H1 (cell line): ENCODE results near the gene EEF1A2. TPM values are rescaled to one million over a fixed set of nuclear protein-coding genes. Genes with fewer than 3 reads are reported as not detected.

Source experiments
- CTCF ChIA-PET: fragments of 300-600 bp; sonication (Branson Sonifier 250); formaldehyde crosslinking; loops from one replicate; lab custom pipeline; 2021; ENCODE audit not compliant: partially characterized antibody; lab: Charles Lee
- POLR2A ChIA-PET: fragments of 300-600 bp; sonication (Branson Sonifier 250); formaldehyde crosslinking; loops from one replicate; lab custom pipeline; 2021; ENCODE audit warnings: inconsistent platforms; ENCODE audit not compliant: partially characterized antibody; lab: Charles Lee
- DNase-seq, 2 experiments: peaks; one replicate each; pipeline versions ENCODE4 v3.0.0 to v3.0.0-alpha.2; 2010 to 2022; ENCODE audit warnings: low spot score in 2 of 2, low read depth in 1 of 2, mixed read lengths in 1 of 2
- FAIRE-seq: peaks from 2 replicates; lab custom pipeline; 2011; peaks lifted over from hg19 to GRCh38; lab: Jason Lieb, UNC
- H2AFZ ChIP-seq: 2 replicates; pipeline ENCODE4 v1.8.1; 2012; ENCODE audit warnings: low read length, inconsistent platforms
- H2AK5ac ChIP-seq: 2 replicates; pipeline ENCODE4 v1.6.1; 2013; ENCODE audit warnings: low read depth, low read length
- H2BK120ac ChIP-seq: replicated peaks from 2 replicates; pipeline ENCODE3; 2013; ENCODE audit warnings: low read depth, low read length, inconsistent platforms
- H2BK12ac ChIP-seq: 2 replicates; pipeline ENCODE4 v1.6.1; 2013; ENCODE audit warnings: low read depth, low read length
- H2BK15ac ChIP-seq: 2 replicates; pipeline ENCODE4 v1.6.1; 2013; ENCODE audit warnings: low read length
- H2BK20ac ChIP-seq: 2 replicates; pipeline ENCODE4 v1.6.1; 2013; ENCODE audit warnings: low read length
- H2BK5ac ChIP-seq: 2 replicates; pipeline ENCODE4 v1.6.1; 2013; ENCODE audit warnings: low read depth, low read length
- H3K14ac ChIP-seq: 2 replicates; pipeline ENCODE4 v1.6.1; 2013; ENCODE audit warnings: inconsistent platforms; ENCODE audit not compliant: insufficient read length
- H3K18ac ChIP-seq: 2 replicates; pipeline ENCODE4 v1.6.1; 2013; ENCODE audit warnings: low read length; ENCODE audit errors: extremely low read depth
- H3K23ac ChIP-seq: 2 replicates; pipeline ENCODE4 v1.6.1; 2013; ENCODE audit warnings: inconsistent platforms; ENCODE audit not compliant: insufficient read length
- H3K23me2 ChIP-seq: 2 replicates; pipeline ENCODE4 v1.6.1; 2013; ENCODE audit warnings: low read depth, low read length
- H3K27ac ChIP-seq: 2 replicates; pipeline ENCODE4 v1.6.1; 2011; ENCODE audit warnings: low read depth, low read length, inconsistent platforms
- H3K27me3 ChIP-seq, 4 experiments: replicated peaks in 1 of 4; 1 replicate in 1 of 4; 2 replicates in 3 of 4; pipeline versions ENCODE4 v1.6.1 to v1.8.1; 2011 to 2013; ENCODE audit warnings: low read length in 3 of 4, mild to moderate bottlenecking in 3 of 4, inconsistent platforms in 2 of 4, mixed read lengths in 2 of 4, moderate library complexity in 1 of 4; ENCODE audit not compliant: control insufficient read depth in 3 of 4, insufficient read depth in 3 of 4; ENCODE audit errors: extremely low read depth in 1 of 4
- H3K36me3 ChIP-seq, 4 experiments: 2 replicates each; pipeline versions ENCODE4 v1.6.1 to v1.8.1; 2011 to 2013; ENCODE audit warnings: mild to moderate bottlenecking in 4 of 4, low read length in 3 of 4, moderate library complexity in 2 of 4, control low read depth in 1 of 4, inconsistent platforms in 1 of 4; ENCODE audit not compliant: insufficient read depth in 4 of 4, control insufficient read depth in 2 of 4
- H3K4ac ChIP-seq: replicated peaks from 2 replicates; pipeline ENCODE3; 2013; ENCODE audit warnings: low read length, low read depth, mixed read lengths, inconsistent platforms; ENCODE audit not compliant: insufficient read length
- H3K4me1 ChIP-seq, 4 experiments: replicated peaks in 1 of 4; 1 replicate in 1 of 4; 2 replicates in 3 of 4; pipeline versions ENCODE4 v1.6.1 to v1.8.1; 2011 to 2013; ENCODE audit warnings: low read length in 3 of 4, inconsistent platforms in 2 of 4, mixed read lengths in 1 of 4; ENCODE audit not compliant: insufficient read depth in 4 of 4, control insufficient read depth in 3 of 4
- H3K4me2 ChIP-seq, 2 experiments: 2 replicates each; pipeline versions ENCODE4 v1.6.1 to v1.8.1; 2011 to 2013; ENCODE audit warnings: low read depth in 2 of 2, low read length in 2 of 2, control low read depth in 1 of 2, inconsistent platforms in 1 of 2, mild to moderate bottlenecking in 1 of 2; ENCODE audit not compliant: insufficient read depth in 1 of 2
- H3K4me3 ChIP-seq, 4 experiments: fragments of 200-600, 300-600 bp in 1 of 4; sonication (generic), shearing (Covaris generic), sonication (Bioruptor Twin) in 1 of 4; 2 replicates each; pipeline versions ENCODE4 v1.5.1 to v1.8.1; 2011 to 2016; ENCODE audit warnings: low read length in 4 of 4, low read depth in 3 of 4, control low read depth in 2 of 4, inconsistent platforms in 2 of 4, mild to moderate bottlenecking in 2 of 4, mixed read lengths in 1 of 4, moderate library complexity in 1 of 4; ENCODE audit not compliant: insufficient read depth in 2 of 4; ENCODE audit errors: extremely low read depth in 1 of 4
- H3K56ac ChIP-seq: replicated peaks from 2 replicates; pipeline ENCODE3; 2013; ENCODE audit warnings: low read depth, mild to moderate bottlenecking, mixed read lengths, low read length, inconsistent platforms; ENCODE audit not compliant: insufficient read length
- H3K79me1 ChIP-seq: 2 replicates; pipeline ENCODE4 v1.6.1; 2013; ENCODE audit warnings: low read depth, low read length, control low read depth
- H3K79me2 ChIP-seq, 2 experiments: 2 replicates each; pipeline versions ENCODE4 v1.6.1 to v1.8.1; 2012 to 2013; ENCODE audit warnings: low read length in 2 of 2, mild to moderate bottlenecking in 2 of 2, inconsistent platforms in 1 of 2; ENCODE audit not compliant: insufficient read depth in 2 of 2, control insufficient read depth in 1 of 2
- H3K9ac ChIP-seq, 4 experiments: replicated peaks in 1 of 4; 1 replicate in 1 of 4; 2 replicates in 3 of 4; pipeline versions ENCODE4 v1.6.1 to v1.8.1; 2011 to 2013; ENCODE audit warnings: low read depth in 3 of 4, low read length in 3 of 4, control low read depth in 2 of 4, mild to moderate bottlenecking in 2 of 4, moderate library complexity in 2 of 4, inconsistent platforms in 1 of 4; ENCODE audit errors: extremely low read depth in 1 of 4
- H3K9me3 ChIP-seq, 2 experiments: 2 replicates each; pipeline versions ENCODE4 v1.6.1 to v1.8.1; 2012 to 2013; ENCODE audit warnings: mild to moderate bottlenecking in 2 of 2, moderate library complexity in 2 of 2, control low read depth in 1 of 2, inconsistent platforms in 1 of 2, low read depth in 1 of 2, low read length in 1 of 2, mixed read lengths in 1 of 2; ENCODE audit not compliant: insufficient read depth in 2 of 2
- H4K20me1 ChIP-seq, 2 experiments: replicated peaks in 1 of 2; 2 replicates each; pipeline versions ENCODE3 to v1.8.1; 2011 to 2013; ENCODE audit warnings: inconsistent platforms in 2 of 2, low read length in 2 of 2, mild to moderate bottlenecking in 1 of 2; ENCODE audit not compliant: insufficient read depth in 2 of 2, control insufficient read depth in 1 of 2
- H4K5ac ChIP-seq: 2 replicates; pipeline ENCODE4 v1.6.1; 2013; ENCODE audit warnings: low read length, low read depth, mixed read lengths, inconsistent platforms; ENCODE audit not compliant: insufficient read length
- H4K8ac ChIP-seq: 2 replicates; pipeline ENCODE4 v1.8.0; 2013; ENCODE audit warnings: mild to moderate bottlenecking, moderate library complexity, low read length, inconsistent platforms; ENCODE audit not compliant: insufficient read depth; ENCODE audit errors: extremely low read depth
- H4K91ac ChIP-seq: replicated peaks from 2 replicates; pipeline ENCODE3; 2013; ENCODE audit warnings: low read length, mixed read lengths, inconsistent platforms; ENCODE audit not compliant: insufficient read length
- CEBPB ChIP-seq: IDR thresholded peaks from 2 replicates; pipeline ENCODE4 v1.6.1; 2012; ENCODE audit warnings: low read depth, low read length
- CHD1 ChIP-seq: IDR thresholded peaks from 2 replicates; pipeline ENCODE4 v1.6.1; 2012; ENCODE audit warnings: low read depth, low read length, improper control_type of control experiment
- EP300 ChIP-seq, 2 experiments: IDR thresholded peaks; 1 replicate in 1 of 2; 2 replicates in 1 of 2; pipeline ENCODE4 v1.6.1; 2011 to 2012; ENCODE audit warnings: low read depth in 2 of 2, low read length in 2 of 2, mild to moderate bottlenecking in 2 of 2, borderline replicate concordance in 1 of 2, inconsistent platforms in 1 of 2, moderate library complexity in 1 of 2
- KDM5A ChIP-seq: fragments of 200-600 bp; IDR thresholded peaks from 2 replicates; pipeline ENCODE4 v1.7.1; 2012; ENCODE audit warnings: mild to moderate bottlenecking, low read length, inconsistent platforms, mixed read lengths
- SP4 ChIP-seq: IDR thresholded peaks from 2 replicates; pipeline ENCODE4 v1.6.1; 2012; ENCODE audit warnings: low read length, inconsistent platforms
- TBP ChIP-seq: IDR thresholded peaks from 2 replicates; pipeline ENCODE4 v1.6.1; 2011; ENCODE audit warnings: low read depth, low read length, improper control_type of control experiment
- WGBS, 2 experiments: shearing (Covaris generic) in 1 of 2; methylation state at CpG; one replicate each; pipeline versions ENCODE4 v1.1.6 to v1.1.7; 2013 to 2015; ENCODE audit warnings: low lambda C conversion rate in 2 of 2, mixed read lengths in 2 of 2, inconsistent platforms in 1 of 2, low coverage in 1 of 2, missing lambda C conversion rate in 1 of 2; ENCODE audit not compliant: insufficient replicate concordance in 2 of 2, insufficient coverage in 1 of 2, insufficient read length in 1 of 2; ENCODE audit errors: extremely low coverage in 1 of 2, missing lambda C conversion rate in 1 of 2; 5-methylcytosine and 5-hydroxymethylcytosine counted together
- polyA plus RNA-seq, 7 experiments: library from polyadenylated mRNA; depleted of rRNA in 3 of 7; stranded (reverse) in 5 of 7; unstranded in 2 of 7; fragments of >200 nt in 5 of 7; fragments of 200-250 nt in 2 of 7; gene quantifications; 1 replicate in 5 of 7; 2 replicates in 1 of 7; 4 replicates in 1 of 7; pipeline versions ENCODE4 v1.2.1 to v1.2.3, GENCODE V29; 2011 to 2013; ENCODE audit warnings: missing spikeins in 2 of 7, mixed read lengths in 2 of 7
- total RNA-seq: library from RNA; stranded (reverse); fragmentation: NEBNext Ultra II Directional; extraction: Animal tissue kit (Norgen Biotek cat#: 25700); gene quantifications from 2 replicates; pipeline ENCODE4 v1.2.1, GENCODE V29; 2021
- TF ChIP-seq, protein P1 (sequence below), 3 experiments: IDR thresholded peaks; 1 replicate in 2 of 3; 2 replicates in 1 of 3; pipeline versions ENCODE4 v1.5.1 to v1.6.1; 2011; ENCODE audit warnings: low read length in 3 of 3, mild to moderate bottlenecking in 3 of 3, inconsistent platforms in 2 of 3, low read depth in 1 of 3, moderate library complexity in 1 of 3; ENCODE audit not compliant: insufficient read depth in 1 of 3; ENCODE audit errors: control extremely low read depth in 1 of 3

EEF1A2 gene
- total and polyA plus RNA-seq, 2 of the 8 experiments (the other 6 are each of a cell fraction or from before 2014, with no cell fraction given) = 7.4 to 25.8 TPM

DNA sequence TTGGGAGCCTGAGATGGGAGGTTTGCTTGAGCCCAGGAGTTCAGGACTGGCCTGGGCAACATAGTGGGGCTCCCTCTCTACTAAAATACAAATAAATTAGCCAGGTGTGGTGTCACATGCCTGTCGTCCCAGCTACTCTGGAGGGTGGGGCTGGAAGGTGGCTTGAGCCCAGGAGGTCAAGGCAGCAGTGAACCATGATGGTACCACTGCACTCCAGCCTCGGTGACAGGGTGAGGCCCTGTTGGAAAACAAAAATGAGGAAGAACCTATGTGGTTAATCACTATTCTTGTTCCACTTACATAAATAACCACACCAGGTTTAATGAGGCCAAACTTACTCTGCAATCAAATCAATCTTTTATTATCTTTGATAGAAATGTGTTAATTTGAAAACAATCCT, 27.1 kb upstream of the EEF1A2 start:
- no peak overlapping the region for H3K4me3 ChIP-seq
- peaks cover 7% of the 10 kb centered on the region; the same call in 1 of the 2 replicates for H3K79me1 ChIP-seq
- no peak overlapping the region for H2AFZ ChIP-seq
- H3K36me3 ChIP-seq = peaks cover 0 to 14% (median 0%) of the 10 kb centered on the region in 4 experiments; a peak in 2 of 8 replicates
- no peak overlapping the region for H4K91ac ChIP-seq
- H3K4ac ChIP-seq = no peak overlapping the region
- H3K56ac ChIP-seq = no peak overlapping the region
- H2BK12ac ChIP-seq = no peak overlapping the region
- no peak overlapping the region for H3K18ac ChIP-seq
- no peak overlapping the region for H2BK5ac ChIP-seq
- H3K14ac ChIP-seq = no peak overlapping the region
- WGBS, 2 experiments = 61% methylated on average over 2 of the region's 2 CpGs; no CpG with 5 or more reads in 1 of the 2 experiments
- H2BK20ac ChIP-seq = no peak overlapping the region
- H4K8ac ChIP-seq = no peak overlapping the region
- TF ChIP-seq, protein P1, sequence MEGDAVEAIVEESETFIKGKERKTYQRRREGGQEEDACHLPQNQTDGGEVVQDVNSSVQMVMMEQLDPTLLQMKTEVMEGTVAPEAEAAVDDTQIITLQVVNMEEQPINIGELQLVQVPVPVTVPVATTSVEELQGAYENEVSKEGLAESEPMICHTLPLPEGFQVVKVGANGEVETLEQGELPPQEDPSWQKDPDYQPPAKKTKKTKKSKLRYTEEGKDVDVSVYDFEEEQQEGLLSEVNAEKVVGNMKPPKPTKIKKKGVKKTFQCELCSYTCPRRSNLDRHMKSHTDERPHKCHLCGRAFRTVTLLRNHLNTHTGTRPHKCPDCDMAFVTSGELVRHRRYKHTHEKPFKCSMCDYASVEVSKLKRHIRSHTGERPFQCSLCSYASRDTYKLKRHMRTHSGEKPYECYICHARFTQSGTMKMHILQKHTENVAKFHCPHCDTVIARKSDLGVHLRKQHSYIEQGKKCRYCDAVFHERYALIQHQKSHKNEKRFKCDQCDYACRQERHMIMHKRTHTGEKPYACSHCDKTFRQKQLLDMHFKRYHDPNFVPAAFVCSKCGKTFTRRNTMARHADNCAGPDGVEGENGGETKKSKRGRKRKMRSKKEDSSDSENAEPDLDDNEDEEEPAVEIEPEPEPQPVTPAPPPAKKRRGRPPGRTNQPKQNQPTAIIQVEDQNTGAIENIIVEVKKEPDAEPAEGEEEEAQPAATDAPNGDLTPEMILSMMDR (IDR thresholded peaks at IDR 0.05; ENCODE audit: control extremely low read depth in 1 of 3, insufficient read depth in 1 of 3, low read depth in 1 of 3, low read length in 3 of 3) = no peak
- TF ChIP-seq SP4 (no peak), TBP (no peak), CHD1 (no peak), CEBPB (no peak), EP300 (IDR thresholded peaks at IDR 0.05; ENCODE audit: borderline replicate concordance in 1 of 2, low read depth in 2 of 2, low read length in 2 of 2) (no peak), KDM5A (no peak)
- H3K23me2 ChIP-seq = peaks cover 7% of the 10 kb centered on the region; the same call in 1 of the 2 replicates
- H2BK15ac ChIP-seq = no peak overlapping the region
- no peak overlapping the region for H3K23ac ChIP-seq
- CTCF ChIA-PET = interaction anchor here (1.2 kb wide), 1 partner anchor 8 kb away, joined by 3 read pairs; no protein-coding TSS in a partner anchor
- H2BK120ac ChIP-seq = no peak overlapping the region
- H3K9me3 ChIP-seq = no peaks in the 10 kb centered on the region
- no peak overlapping the region for H3K9ac ChIP-seq
- H4K20me1 ChIP-seq = peaks cover 3 to 14% of the 10 kb centered on the region in 2 experiments
- H3K4me2 ChIP-seq = no peak overlapping the region
- DNase-seq (no peak), FAIRE-seq (no peak)
- peaks cover 0 to 10% (median 3%) of the 10 kb centered on the region in 4 experiments; a peak in 3 of 7 replicates for H3K4me1 ChIP-seq
- H3K79me2 ChIP-seq = peaks cover 0 to 4% of the 10 kb centered on the region in 2 experiments; a peak in 1 of 4 replicates
- no peak overlapping the region for H3K27ac ChIP-seq
- H3K27me3 ChIP-seq = no peaks in the 10 kb centered on the region
- POLR2A ChIA-PET = interaction anchor here (0.9 to 1.3 kb wide), 2 partner anchors 11 to 30 kb away, joined by 4 to 6 read pairs; no protein-coding TSS in a partner anchor
- no peak overlapping the region for H2AK5ac ChIP-seq
- no peak overlapping the region for H4K5ac ChIP-seq
